GM23248 (cell line): ENCODE results near the gene LRRK2.
"Not testable (repeated sequence)": the region's sequence is repeated elsewhere in the genome, so short reads cannot be mapped to it uniquely, and the experiment has no call there.

Source experiments
- EZH2 ChIP-seq: fragments of 200-600 bp; sonication (generic); IDR thresholded peaks from 2 replicates; pipeline ENCODE4 v1.6.1; 2018; ENCODE audit warnings: antibody characterized with exemption, mild to moderate bottlenecking; ENCODE audit not compliant: insufficient read depth, poor library complexity, severe bottlenecking
- EZH2phosphoT487 ChIP-seq: fragments of 200-600 bp; sonication (generic); IDR thresholded peaks from 2 replicates; pipeline ENCODE4 v1.6.1; 2018; ENCODE audit warnings: antibody characterized with exemption, moderate library complexity, mild to moderate bottlenecking, low read depth; ENCODE audit not compliant: insufficient read depth

DNA sequence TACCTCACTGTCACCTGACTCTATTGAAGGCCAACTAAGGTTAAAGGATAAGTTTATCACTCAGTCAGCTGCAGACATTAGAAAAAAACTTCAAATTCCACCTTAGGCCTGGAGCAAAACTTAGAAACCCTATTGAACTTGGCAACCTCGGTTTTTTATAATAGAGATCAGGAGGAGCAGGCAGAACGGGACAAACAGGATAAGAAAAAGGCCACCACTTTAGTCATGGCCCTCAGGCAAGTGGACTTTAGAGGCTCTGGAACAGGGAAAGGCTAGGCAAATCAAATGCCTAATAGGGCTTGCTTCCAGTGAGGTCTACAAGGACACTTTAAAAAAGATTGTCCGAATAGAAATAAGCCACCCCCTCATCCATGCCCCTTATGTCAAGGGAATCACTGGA, 162.5 kb downstream of the LRRK2 start:
- not testable (repeated sequence) for TF ChIP-seq EZH2phosphoT487, EZH2
